T-helper 1 cell (primary cell): ENCODE data around the gene CARD11.

Experiments used
- DNase-seq, 5 donors: peaks; one replicate each; pipeline ENCODE4 v3.0.0-alpha.2; 2012 to 2020

Gene CARD11

GRCh38 chr7:3019801-3020200 is 23.9 kb downstream of the CARD11 start:
- DNase-seq: no peak

- no peak for DNase-seq
These were observed 29.5 kb downstream of the CARD11 start for GRCh38 chr7:3013975-3014792.

- DNase-seq: peak in 1 of 5 donors; percentile 39
These were observed 32.3 kb downstream of the CARD11 start for GRCh38 chr7:3011211-3011852.

GRCh38 chr7:3010161-3010560 is 33.5 kb downstream of the CARD11 start:
- DNase-seq: peak in 1 of 5 donors; percentile 27

- no peak for DNase-seq
These were observed 34.6 kb downstream of the CARD11 start for GRCh38 chr7:3009086-3009485.

GRCh38 chr7:3008386-3008785 is 35.3 kb downstream of the CARD11 start:
- DNase-seq: no peak

GRCh38 chr7:3007696-3008095 is 36.0 kb downstream of the CARD11 start:
- no peak for DNase-seq

GRCh38 chr7:3005257-3005656 is 38.4 kb downstream of the CARD11 start:
- no peak for DNase-seq

GRCh38 chr7:3003936-3004335 is 39.7 kb downstream of the CARD11 start:
- no peak for DNase-seq

- DNase-seq: no peak
These were observed 41.0 kb downstream of the CARD11 start for GRCh38 chr7:3002631-3003030.

- no peak for DNase-seq
These were observed 43.1 kb downstream of the CARD11 start for GRCh38 chr7:3000566-3000965.

GRCh38 chr7:2999078-2999500 is 44.6 kb downstream of the CARD11 start:
- DNase-seq: no peak

- DNase-seq: no peak
These were observed 46.7 kb downstream of the CARD11 start for GRCh38 chr7:2997014-2997413.

GRCh38 chr7:2996141-2996540 is 47.5 kb downstream of the CARD11 start:
- no peak for DNase-seq

GRCh38 chr7:2993868-2994267 is 49.8 kb downstream of the CARD11 start:
- no peak for DNase-seq

GRCh38 chr7:2993396-2993795 is 50.3 kb downstream of the CARD11 start:
- no peak for DNase-seq

- no peak for DNase-seq
These were observed 52.7 kb downstream of the CARD11 start for GRCh38 chr7:2990949-2991470.

- no peak for DNase-seq
These were observed 57.1 kb downstream of the CARD11 start for GRCh38 chr7:2986561-2986960.

GRCh38 chr7:2985866-2986265 is 57.8 kb downstream of the CARD11 start:
- DNase-seq: no peak

GRCh38 chr7:2984091-2984490 is 59.6 kb downstream of the CARD11 start:
- no peak for DNase-seq

GRCh38 chr7:2983586-2983985 is 60.1 kb downstream of the CARD11 start:
- no peak for DNase-seq

- peak; percentile 22 to 81 (median 30) for DNase-seq
These were observed 60.8 kb downstream of the CARD11 start for GRCh38 chr7:2982831-2983230.

GRCh38 chr7:2982401-2982800 is 61.3 kb downstream of the CARD11 start:
- DNase-seq: no peak

GRCh38 chr7:2981103-2981480 is 62.6 kb downstream of the CARD11 start:
- no peak for DNase-seq
